Measurements from ENCODE around the gene CAPS2.

GRCh38 chr12:75275702-75276101 is 54.4 kb downstream of the CAPS2 start:
- no peak for TF ChIP-seq MEIS1 (CRISPR knock-in tag; IDR thresholded peaks at IDR 0.05; ENCODE audit: borderline replicate concordance)
- TF ChIP-seq YY1 (tag by site-specific recombination; IDR thresholded peaks at IDR 0.05), result no peak
- no peak for TF ChIP-seq CTCF (tag by site-specific recombination; IDR thresholded peaks at IDR 0.05)
- no peak for TF ChIP-seq ZNF837 (tag by site-specific recombination; IDR thresholded peaks at IDR 0.05)
- no peak for TF ChIP-seq REST (tag by site-specific recombination; IDR thresholded peaks at IDR 0.05)
- no peak for TF ChIP-seq ZNF335 (tag by site-specific recombination; conservative IDR thresholded peaks at IDR 0.05)
- no peak for TF ChIP-seq ZNF114 (tag by site-specific recombination; IDR thresholded peaks at IDR 0.05)
- TF ChIP-seq ZSCAN18 (tag by site-specific recombination; IDR thresholded peaks at IDR 0.05), result no peak
